H9 (cell line): ENCODE measurements around the gene KHSRP. TPM values are rescaled to one million over a fixed set of nuclear protein-coding genes. Genes with fewer than 3 reads are reported as not detected.

Experiments used
- DNase-seq: peaks from one replicate; pipeline ENCODE4 v3.0.0-alpha.2; 2017
- H2AFZ ChIP-seq: one replicate; pipeline ENCODE4 v1.6.1; 2013; ENCODE audit warnings: mild to moderate bottlenecking, low read length, control low read depth, moderate library complexity
- H2AK5ac ChIP-seq: 2 replicates; pipeline ENCODE4 v1.6.1; 2013; ENCODE audit warnings: low read length, control low read depth, mixed read lengths; ENCODE audit not compliant: insufficient read length
- H2BK120ac ChIP-seq: one replicate; pipeline ENCODE4 v1.6.1; 2013; ENCODE audit warnings: low read depth, mild to moderate bottlenecking, low read length, control low read depth, inconsistent platforms; ENCODE audit not compliant: poor library complexity, severe bottlenecking
- H2BK12ac ChIP-seq: 2 replicates; pipeline ENCODE4 v1.6.1; 2013; ENCODE audit warnings: low read length, control low read depth, mixed read lengths, low read depth; ENCODE audit not compliant: insufficient read length
- H2BK15ac ChIP-seq: 2 replicates; pipeline ENCODE4 v1.6.1; 2013; ENCODE audit warnings: low read depth, low read length, control low read depth
- H2BK20ac ChIP-seq: one replicate; pipeline ENCODE4 v1.6.1; 2013; ENCODE audit warnings: low read depth, mild to moderate bottlenecking, low read length, control low read depth, inconsistent platforms; ENCODE audit not compliant: poor library complexity, severe bottlenecking
- H2BK5ac ChIP-seq: 2 replicates; pipeline ENCODE4 v1.6.1; 2013; ENCODE audit warnings: low read length, control low read depth, mixed read lengths; ENCODE audit not compliant: insufficient read length
- H3K14ac ChIP-seq: 2 replicates; pipeline ENCODE4 v1.6.1; 2013; ENCODE audit warnings: low read length, control low read depth; ENCODE audit not compliant: insufficient read depth
- H3K18ac ChIP-seq: 2 replicates; pipeline ENCODE4 v1.6.1; 2013; ENCODE audit warnings: low read depth, mild to moderate bottlenecking, mixed read lengths, low read length, control low read depth; ENCODE audit not compliant: insufficient read length
- H3K23ac ChIP-seq: 2 replicates; pipeline ENCODE4 v1.6.1; 2013; ENCODE audit warnings: low read length, control low read depth, mixed read lengths, low read depth; ENCODE audit not compliant: insufficient read length
- H3K23me2 ChIP-seq: 2 replicates; pipeline ENCODE4 v1.6.1; 2013; ENCODE audit warnings: low read depth, mild to moderate bottlenecking, mixed read lengths, low read length, control low read depth; ENCODE audit not compliant: insufficient read length, poor library complexity, severe bottlenecking
- H3K27ac ChIP-seq: 2 replicates; pipeline ENCODE4 v1.5.1; 2013; ENCODE audit warnings: low read length, control low read depth, mixed read lengths, low read depth; ENCODE audit not compliant: insufficient read length
- H3K27me3 ChIP-seq: 2 replicates; pipeline ENCODE4 v1.6.1; 2013; ENCODE audit warnings: low read length, control low read depth, inconsistent platforms; ENCODE audit not compliant: insufficient read depth
- H3K4ac ChIP-seq: 2 replicates; pipeline ENCODE4 v1.6.1; 2013; ENCODE audit warnings: low read depth, mild to moderate bottlenecking, control low read depth, inconsistent platforms, low read length, moderate library complexity
- H3K4me1 ChIP-seq: 2 replicates; pipeline ENCODE4 v1.6.1; 2013; ENCODE audit warnings: low read length, control low read depth, inconsistent platforms; ENCODE audit not compliant: insufficient read depth
- H3K4me2 ChIP-seq: 2 replicates; pipeline ENCODE4 v1.6.1; 2013; ENCODE audit warnings: low read length, control low read depth, mixed read lengths; ENCODE audit not compliant: insufficient read length, insufficient read depth
- H3K56ac ChIP-seq: 2 replicates; pipeline ENCODE4 v1.6.1; 2013; ENCODE audit warnings: low read depth, mild to moderate bottlenecking, mixed read lengths, low read length, control low read depth; ENCODE audit not compliant: insufficient read length
- H3K79me1 ChIP-seq: 2 replicates; pipeline ENCODE4 v1.6.1; 2013; ENCODE audit warnings: low read depth, mild to moderate bottlenecking, moderate library complexity, low read length, control low read depth, inconsistent platforms; ENCODE audit not compliant: insufficient read depth, poor library complexity, severe bottlenecking
- H3K79me2 ChIP-seq: 2 replicates; pipeline ENCODE4 v1.6.1; 2013; ENCODE audit warnings: low read length, control low read depth, inconsistent platforms; ENCODE audit not compliant: insufficient read depth
- H3K9ac ChIP-seq: 2 replicates; pipeline ENCODE4 v1.6.1; 2013; ENCODE audit warnings: low read length, control low read depth, mixed read lengths; ENCODE audit not compliant: insufficient read length; ENCODE audit errors: extremely low read depth
- H3K9me3 ChIP-seq: one replicate; pipeline ENCODE4 v1.6.1; 2013; ENCODE audit warnings: low read depth, low read length, inconsistent platforms; ENCODE audit not compliant: control insufficient read depth
- H3T11ph ChIP-seq: one replicate; pipeline ENCODE4 v1.6.1; 2013; ENCODE audit warnings: mild to moderate bottlenecking, low read length, control low read depth, inconsistent platforms
- H4K20me1 ChIP-seq: one replicate; pipeline ENCODE4 v1.6.1; 2013; ENCODE audit not compliant: control insufficient read depth, insufficient read length, insufficient read depth
- H4K5ac ChIP-seq: 2 replicates; pipeline ENCODE4 v1.6.1; 2013; ENCODE audit warnings: low read depth, mild to moderate bottlenecking, mixed read lengths, low read length, control low read depth; ENCODE audit not compliant: insufficient read length
- H4K8ac ChIP-seq: replicated peaks from 2 replicates; pipeline ENCODE4 v1.6.1; 2013; ENCODE audit warnings: low read length, control low read depth, mixed read lengths, low read depth; ENCODE audit not compliant: insufficient read length
- H4K91ac ChIP-seq: 2 replicates; pipeline ENCODE4 v1.6.1; 2013; ENCODE audit warnings: low read depth, mild to moderate bottlenecking, moderate library complexity, mixed read lengths, low read length, control low read depth; ENCODE audit not compliant: insufficient read length
- H3K27ac Mint-ChIP-seq, 3 experiments: 2 replicates in 2 of 3; 3 replicates in 1 of 3; pipeline ENCODE4 v1.8.0; 2020 to 2021; ENCODE audit warnings: mixed read lengths in 3 of 3, mild to moderate bottlenecking in 1 of 3, moderate library complexity in 1 of 3
- H3K27me3 Mint-ChIP-seq: 2 replicates; pipeline ENCODE4 v1.8.0; 2021; ENCODE audit warnings: low read depth, mild to moderate bottlenecking, moderate library complexity, mixed read lengths
- H3K36me3 Mint-ChIP-seq, 3 experiments: 2 replicates in 2 of 3; 3 replicates in 1 of 3; pipeline ENCODE4 v1.8.0; 2020 to 2021; ENCODE audit warnings: low read depth in 3 of 3, mixed read lengths in 3 of 3; ENCODE audit not compliant: insufficient read depth in 1 of 3
- H3K4me1 Mint-ChIP-seq, 2 experiments: 2 replicates each; pipeline ENCODE4 v1.8.0; 2020; ENCODE audit warnings: mixed read lengths in 2 of 2
- H3K4me3 Mint-ChIP-seq, 2 experiments: 2 replicates in 1 of 2; 3 replicates in 1 of 2; pipeline ENCODE4 v1.8.0; 2020 to 2021; ENCODE audit warnings: mild to moderate bottlenecking in 2 of 2, mixed read lengths in 2 of 2, moderate library complexity in 1 of 2
- H3K9me3 Mint-ChIP-seq, 2 experiments: 2 replicates in 1 of 2; 3 replicates in 1 of 2; pipeline ENCODE4 v1.8.0; 2020; ENCODE audit warnings: mild to moderate bottlenecking in 2 of 2, mixed read lengths in 2 of 2, moderate library complexity in 1 of 2
- CTCF ChIP-seq: fragments of 200-600 bp; sonication (generic); conservative IDR thresholded peaks from 3 replicates; pipeline ENCODE4 v1.8.0; 2021; ENCODE audit warnings: antibody characterized with exemption, mild to moderate bottlenecking
- WGBS: extraction: QIAGEN DNeasy Blood & Tissue Kit; methylation state at CpG from one replicate; pipeline ENCODE4 v1.1.7; 2013; ENCODE audit warnings: missing lambda C conversion rate, low lambda C conversion rate, mixed read lengths; ENCODE audit not compliant: insufficient read length; ENCODE audit errors: extremely low coverage; 5-methylcytosine and 5-hydroxymethylcytosine counted together
- total RNA-seq: library from RNA; stranded (reverse); gene quantifications from 2 replicates; pipeline ENCODE4 v1.2.1, GENCODE V29; 2021

Gene KHSRP
- total RNA-seq, 1 experiment from 2014 or later, result 602 TPM

GRCh38 chr19:6393074-6393982, 31.3 kb downstream of the KHSRP start, which contains the start of gene GTF2F1:
Gene GTF2F1 (minus strand): TSS chr19:6393164. CDS start chr19:6392995, 169 bp downstream.
- Mint-ChIP-seq H3K4me1 (peaks cover 18 to 26% of the 10 kb centered on the region in 2 experiments), H3K9me3 (no peaks in the 10 kb centered on the region), H3K27me3 (no peaks in the 10 kb centered on the region), H3K27ac (peak within 1 kb of the TSS; percentile 94 to 98 (median 98)), H3K36me3 (peaks cover 8 to 24% (median 20%) of the 10 kb centered on the region in 3 experiments), H3K4me3 (peak within 1 kb of the TSS; percentile 97)
- Histone ChIP-seq H3K9ac (peak within 1 kb of the TSS; percentile 64), H4K91ac (no peak within 1 kb of the TSS), H3K18ac (peak within 1 kb of the TSS; percentile 68), H2BK20ac (no peak within 1 kb of the TSS), H3K79me2 (peaks cover 3% of the 10 kb centered on the region; the same call in 1 of the 2 replicates), H4K5ac (no peak within 1 kb of the TSS), H3K14ac (peak within 1 kb of the TSS; percentile 62), H3K27me3 (no peaks in the 10 kb centered on the region), H3T11ph (no peak within 1 kb of the TSS), H3K79me1 (peaks cover 9% of the 10 kb centered on the region), H3K4me1 (peaks cover 3% of the 10 kb centered on the region; the same call in 1 of the 2 replicates), H2AK5ac (no peak within 1 kb of the TSS), H2BK12ac (no peak within 1 kb of the TSS), H3K27ac (no peak within 1 kb of the TSS), H3K9me3 (no peaks in the 10 kb centered on the region), H2BK15ac (no peak within 1 kb of the TSS), H4K8ac (no peak within 1 kb of the TSS), H3K23ac (no peak within 1 kb of the TSS), H3K56ac (no peak within 1 kb of the TSS), H2BK5ac (no peak within 1 kb of the TSS), H3K23me2 (peaks cover 6% of the 10 kb centered on the region), H2AFZ (no peak within 1 kb of the TSS), H4K20me1 (no peaks in the 10 kb centered on the region), H2BK120ac (peak within 1 kb of the TSS; percentile 53), H3K4me2 (peak within 1 kb of the TSS; percentile 90), H3K4ac (no peak within 1 kb of the TSS)
- peak; percentile 26; the same call in 1 of the 3 replicates for TF ChIP-seq CTCF
- DNase-seq, result peak; percentile 95
- WGBS, result no CpG with 5 or more reads among the region's 69 CpGs
